ENCODE results near the gene FRAS1.

Gene FRAS1

DNA sequence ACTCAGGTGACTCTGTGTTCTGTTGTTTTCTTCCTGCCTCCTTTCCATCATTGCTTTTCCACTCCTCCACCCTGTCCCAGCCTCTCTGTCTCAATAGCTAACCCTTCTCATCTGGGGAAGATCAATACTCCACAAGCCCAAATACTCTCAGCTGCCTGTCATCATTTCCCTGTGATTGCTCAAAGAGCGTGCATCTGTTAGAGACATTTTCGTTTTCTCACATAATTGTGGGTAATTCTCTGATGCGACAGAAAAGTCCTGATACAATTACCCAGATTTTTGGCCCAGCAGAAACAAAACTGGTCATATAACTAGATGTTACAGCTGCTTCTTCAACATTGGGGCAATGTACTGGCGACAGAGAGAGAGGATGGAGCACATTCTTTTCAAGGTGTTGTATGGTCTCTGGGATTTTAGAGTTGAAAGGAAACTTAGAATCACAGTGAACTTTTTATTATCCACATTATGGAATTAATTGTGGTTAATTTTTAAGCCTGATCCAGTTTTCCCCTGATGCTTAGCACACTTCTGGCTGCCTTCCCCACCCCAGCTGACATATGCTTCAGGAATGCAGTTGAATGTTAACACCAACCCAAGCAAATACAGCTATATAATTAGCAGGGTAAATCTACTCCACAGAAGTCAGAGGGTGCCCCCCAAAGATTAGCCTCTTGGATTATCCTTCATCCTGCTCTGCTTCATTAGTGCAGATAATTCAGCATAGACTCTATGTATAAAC lies 323.0 kb downstream of the FRAS1 start:
- no peak for DNase-seq (ENCODE audit: low read depth)
- TF ChIP-seq CTCF (IDR thresholded peaks at IDR 0.05; ENCODE audit: low read depth, low read length, missing control alignments): no peak
- H3K4me3 ChIP-seq (ENCODE audit: low read depth, low read length): no peak overlapping the region

GRCh38 chr4:78386679-78387078 lies 329.6 kb downstream of the FRAS1 start:
- DNase-seq (ENCODE audit: low read depth): no peak
- TF ChIP-seq CTCF (IDR thresholded peaks at IDR 0.05; ENCODE audit: low read depth, low read length, missing control alignments): no peak
- no peak overlapping the region for H3K4me3 ChIP-seq (ENCODE audit: low read depth, low read length)

GRCh38 chr4:78395642-78396041 lies 338.5 kb downstream of the FRAS1 start:
- no peak overlapping the region for H3K4me3 ChIP-seq (ENCODE audit: low read depth, low read length)
- DNase-seq (ENCODE audit: low read depth): no peak
- no peak for TF ChIP-seq CTCF (IDR thresholded peaks at IDR 0.05; ENCODE audit: low read depth, low read length, missing control alignments)

GRCh38 chr4:78396613-78397291 lies 339.6 kb downstream of the FRAS1 start:
- no peak for DNase-seq (ENCODE audit: low read depth)
- H3K4me3 ChIP-seq (ENCODE audit: low read depth, low read length): no peak overlapping the region
- TF ChIP-seq CTCF (IDR thresholded peaks at IDR 0.05; ENCODE audit: low read depth, low read length, missing control alignments): no peak

- no peak overlapping the region for H3K4me3 ChIP-seq (ENCODE audit: low read depth, low read length)
- DNase-seq (ENCODE audit: low read depth): no peak
- TF ChIP-seq CTCF (IDR thresholded peaks at IDR 0.05; ENCODE audit: low read depth, low read length, missing control alignments): no peak
Measured at GRCh38 chr4:78397292-78397630, 340.1 kb downstream of the FRAS1 start.

DNA sequence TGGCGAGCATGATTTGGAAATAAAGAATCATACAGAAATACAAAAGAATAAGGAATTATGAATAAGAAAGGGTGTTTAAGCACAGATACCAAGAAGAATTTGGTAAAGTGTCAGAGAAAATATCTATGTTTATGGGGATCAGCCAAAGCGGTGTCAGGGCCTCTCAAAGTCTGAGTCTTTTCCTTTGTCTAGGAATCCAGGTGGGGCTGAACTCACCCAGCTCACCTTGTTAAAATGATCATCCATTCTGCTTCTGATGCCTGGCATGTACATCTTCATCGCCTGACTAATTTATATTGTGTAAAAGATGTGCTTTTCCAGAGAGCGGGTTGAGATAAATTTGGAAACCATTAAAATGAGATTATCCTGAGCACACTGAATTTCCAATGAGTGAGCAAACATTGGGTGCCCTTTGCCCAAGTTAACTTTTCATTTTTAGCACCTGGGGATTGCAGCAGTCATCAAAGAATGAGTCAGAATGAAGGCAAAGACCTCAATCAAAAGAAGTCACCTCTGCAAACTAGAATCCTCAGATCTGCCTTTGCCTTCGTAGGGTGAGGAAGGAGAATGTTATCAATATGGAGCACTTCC lies 352.6 kb downstream of the FRAS1 start:
- no peak for DNase-seq (ENCODE audit: low read depth)
- H3K4me3 ChIP-seq (ENCODE audit: low read depth, low read length): no peak overlapping the region
- TF ChIP-seq CTCF (IDR thresholded peaks at IDR 0.05; ENCODE audit: low read depth, low read length, missing control alignments): no peak
